SKM-1 treated with dmso at 0.1 percent for 144 hours (cell line): ENCODE measurements around the gene NCDN.
A peak's percentile ranks its signal among the peaks of the same experiment; 100 is the strongest.

Experiments
- DNase-seq: peaks from one replicate; lab custom pipeline; 2025; ENCODE audit not compliant: unreplicated experiment; lab: John Stamatoyannopoulos, UW

Gene NCDN

GRCh38 chr1:35589516-35590427 lies 32.2 kb downstream of the NCDN start:
- no peak for DNase-seq

- DNase-seq, result no peak
These were observed 33.0 kb downstream of the NCDN start for GRCh38 chr1:35590476-35591040.

- DNase-seq, result no peak
These were observed 33.6 kb downstream of the NCDN start for GRCh38 chr1:35591211-35591610.

- peak; percentile 35 for DNase-seq
These were observed 35.6 kb downstream of the NCDN start for GRCh38 chr1:35592991-35593769.

- DNase-seq, result no peak
These were observed 36.6 kb downstream of the NCDN start for GRCh38 chr1:35594005-35594760.

GRCh38 chr1:35595684-35596083 lies 38.1 kb downstream of the NCDN start:
- DNase-seq, result no peak

GRCh38 chr1:35597870-35598269 lies 40.3 kb downstream of the NCDN start:
- DNase-seq, result no peak

- no peak for DNase-seq
These were observed 41.3 kb downstream of the NCDN start for GRCh38 chr1:35598895-35599294.

GRCh38 chr1:35599411-35599810 lies 41.8 kb downstream of the NCDN start:
- DNase-seq, result no peak

GRCh38 chr1:35600593-35600992 lies 43.0 kb downstream of the NCDN start:
- DNase-seq, result no peak

- no peak for DNase-seq
These were observed 45.9 kb downstream of the NCDN start for GRCh38 chr1:35603468-35603867.

GRCh38 chr1:35603941-35604340 lies 46.3 kb downstream of the NCDN start:
- DNase-seq, result no peak

- no peak for DNase-seq
These were observed 47.7 kb downstream of the NCDN start for GRCh38 chr1:35605071-35605866.

GRCh38 chr1:35605867-35606182 lies 48.2 kb downstream of the NCDN start:
- no peak for DNase-seq

- DNase-seq, result no peak
These were observed 54.1 kb downstream of the NCDN start for GRCh38 chr1:35611655-35612054.

GRCh38 chr1:35615440-35615839 lies 57.8 kb downstream of the NCDN start:
- no peak for DNase-seq
